HEK293T (cell line): ENCODE measurements around the gene ANGPTL5.

ENCODE experiments used
- CTCF ChIA-PET: fragments of 350-600 bp; formaldehyde crosslinking; extraction: SDS; loops from one replicate; lab custom pipeline; 2021; ENCODE audit warnings: antibody characterized with exemption, inconsistent platforms; lab: Yijun Ruan, JAX
- POLR2A ChIA-PET: fragments of 350-600 bp; formaldehyde crosslinking; extraction: SDS; loops from one replicate; lab custom pipeline; 2020; ENCODE audit warnings: antibody characterized with exemption, inconsistent platforms; lab: Yijun Ruan, JAX
- DNase-seq: peaks from one replicate; pipeline ENCODE4 v3.0.0; 2012; ENCODE audit warnings: mixed read lengths; ENCODE audit errors: extremely low spot score
- ARNT ChIP-seq: fragments of 450-650 bp; IDR thresholded peaks from 2 replicates; pipeline ENCODE4 v1.6.1; 2017; ENCODE audit warnings: mild to moderate bottlenecking
- BHLHE40 ChIP-seq: fragments of 450-650 bp; IDR thresholded peaks from 2 replicates; pipeline ENCODE4 v1.6.1; 2016; ENCODE audit warnings: mild to moderate bottlenecking, moderate library complexity, borderline replicate concordance
- CTBP1 ChIP-seq: fragments of 450-650 bp; IDR thresholded peaks from 2 replicates; pipeline ENCODE4 v1.6.1; 2016; ENCODE audit warnings: borderline replicate concordance
- ELF4 ChIP-seq: fragments of 450-650 bp; IDR thresholded peaks from 2 replicates; pipeline ENCODE4 v1.6.1; 2017; ENCODE audit warnings: antibody characterized with exemption
- FOXA1 ChIP-seq: fragments of 450-650 bp; IDR thresholded peaks from 2 replicates; pipeline ENCODE4 v1.6.1; 2016; ENCODE audit warnings: mild to moderate bottlenecking
- FOXK2 ChIP-seq: fragments of 450-650 bp; IDR thresholded peaks from 2 replicates; pipeline ENCODE4 v1.6.1; 2016; ENCODE audit warnings: mild to moderate bottlenecking
- FOXM1 ChIP-seq: fragments of 450-650 bp; IDR thresholded peaks from 2 replicates; pipeline ENCODE4 v1.6.1; 2017; ENCODE audit warnings: mild to moderate bottlenecking, borderline replicate concordance
- HDGF ChIP-seq: fragments of 450-650 bp; IDR thresholded peaks from 2 replicates; pipeline ENCODE4 v1.6.1; 2017; ENCODE audit warnings: antibody characterized with exemption, borderline replicate concordance
- L3MBTL2 ChIP-seq: fragments of 450-650 bp; conservative IDR thresholded peaks from 2 replicates; pipeline ENCODE4 v1.6.1; 2016; ENCODE audit warnings: mild to moderate bottlenecking
- LEF1 ChIP-seq: fragments of 450-650 bp; IDR thresholded peaks from 2 replicates; pipeline ENCODE4 v1.6.1; 2017; ENCODE audit warnings: mild to moderate bottlenecking, borderline replicate concordance
- NFRKB ChIP-seq: fragments of 450-650 bp; IDR thresholded peaks from 2 replicates; pipeline ENCODE4 v1.6.1; 2016; ENCODE audit warnings: mild to moderate bottlenecking, moderate library complexity
- SP1 ChIP-seq: fragments of 450-650 bp; IDR thresholded peaks from 2 replicates; pipeline ENCODE4 v1.6.1; 2017
- SUZ12 ChIP-seq: fragments of 450-650 bp; IDR thresholded peaks from 2 replicates; pipeline ENCODE4 v1.6.1; 2016; ENCODE audit warnings: mild to moderate bottlenecking
- TARDBP ChIP-seq: fragments of 450-650 bp; IDR thresholded peaks from 2 replicates; pipeline ENCODE4 v1.6.1; 2016
- ZNF384 ChIP-seq: fragments of 450-650 bp; IDR thresholded peaks from 2 replicates; pipeline ENCODE4 v1.6.1; 2016
- TF ChIP-seq, protein P1 (sequence below): fragments of 450-650 bp; IDR thresholded peaks from 2 replicates; pipeline ENCODE4 v1.6.1; 2016

Gene ANGPTL5

DNA sequence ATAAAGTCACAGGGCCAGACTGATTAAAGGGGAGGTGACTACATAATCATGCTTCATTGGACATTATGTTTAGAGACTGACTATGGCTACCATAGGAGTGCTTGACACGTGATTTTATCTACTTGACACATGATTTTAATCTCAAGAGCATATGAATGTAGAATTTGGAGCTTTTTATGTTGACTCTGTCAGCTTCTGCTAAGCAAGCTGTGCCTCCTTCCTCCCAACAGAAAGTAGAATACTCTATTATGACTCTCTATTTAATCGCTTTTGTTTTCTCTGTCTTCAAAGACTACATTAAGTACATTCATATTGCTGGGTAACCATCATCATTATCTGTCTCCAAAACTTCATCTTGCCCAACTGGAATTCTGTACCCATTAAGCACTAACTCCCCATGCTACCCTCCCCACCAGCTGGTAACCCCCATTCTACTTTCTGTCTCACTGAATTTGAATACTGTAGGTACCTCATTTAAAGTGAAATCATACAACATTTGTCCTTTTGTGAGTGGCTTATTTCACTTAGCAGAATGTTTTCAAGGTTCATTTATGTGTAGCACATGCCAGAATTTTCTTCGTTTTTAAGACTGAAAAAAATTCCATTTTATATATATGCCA lies 24.7 kb upstream of the ANGPTL5 start:
- TF ChIP-seq SP1 = no peak
- no peak for TF ChIP-seq LEF1
- no peak for TF ChIP-seq FOXA1
- no peak for TF ChIP-seq FOXK2
- TF ChIP-seq FOXM1 = no peak
- TF ChIP-seq SUZ12 = no peak
- TF ChIP-seq TARDBP = no peak
- no peak for TF ChIP-seq HDGF
- TF ChIP-seq NFRKB = no peak
- TF ChIP-seq ARNT = no peak
- TF ChIP-seq, protein P1, sequence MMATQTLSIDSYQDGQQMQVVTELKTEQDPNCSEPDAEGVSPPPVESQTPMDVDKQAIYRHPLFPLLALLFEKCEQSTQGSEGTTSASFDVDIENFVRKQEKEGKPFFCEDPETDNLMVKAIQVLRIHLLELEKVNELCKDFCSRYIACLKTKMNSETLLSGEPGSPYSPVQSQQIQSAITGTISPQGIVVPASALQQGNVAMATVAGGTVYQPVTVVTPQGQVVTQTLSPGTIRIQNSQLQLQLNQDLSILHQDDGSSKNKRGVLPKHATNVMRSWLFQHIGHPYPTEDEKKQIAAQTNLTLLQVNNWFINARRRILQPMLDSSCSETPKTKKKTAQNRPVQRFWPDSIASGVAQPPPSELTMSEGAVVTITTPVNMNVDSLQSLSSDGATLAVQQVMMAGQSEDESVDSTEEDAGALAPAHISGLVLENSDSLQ = no peak
- TF ChIP-seq ELF4 = no peak
- no peak for TF ChIP-seq ZNF384
- TF ChIP-seq CTBP1 = no peak
- no peak for TF ChIP-seq L3MBTL2
- ChIA-PET CTCF (no interaction called here), POLR2A (no interaction called here)

DNA sequence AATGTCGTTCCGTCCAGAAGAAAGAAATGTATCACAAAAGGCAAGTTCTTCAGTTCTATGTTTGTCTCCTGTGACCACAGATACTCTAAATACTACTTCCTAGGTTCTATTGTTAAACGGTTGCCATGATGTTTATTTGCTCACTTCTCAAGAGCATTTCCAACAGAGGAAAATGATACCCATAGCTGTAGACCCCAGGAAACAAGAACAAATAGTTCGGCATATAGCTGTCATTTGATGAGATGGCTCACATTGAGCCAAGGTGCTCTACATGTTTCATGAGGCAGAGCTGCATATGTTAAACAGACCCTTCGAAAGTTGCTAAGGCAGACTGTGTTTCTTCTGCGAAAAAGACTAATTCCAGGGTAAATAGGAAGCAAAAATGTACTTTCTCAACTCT lies 15.4 kb upstream of the ANGPTL5 start:
- ChIA-PET CTCF (no interaction called here), POLR2A (no interaction called here)
- no peak for DNase-seq
- no peak for TF ChIP-seq BHLHE40
- no peak for TF ChIP-seq ARNT
- TF ChIP-seq, protein P1 = no peak
- no peak for TF ChIP-seq FOXA1
- TF ChIP-seq TARDBP = no peak
- TF ChIP-seq FOXM1 = no peak

More for the DNA sequence above, 24.7 kb upstream of the ANGPTL5 start:
- no peak for DNase-seq

DNA sequence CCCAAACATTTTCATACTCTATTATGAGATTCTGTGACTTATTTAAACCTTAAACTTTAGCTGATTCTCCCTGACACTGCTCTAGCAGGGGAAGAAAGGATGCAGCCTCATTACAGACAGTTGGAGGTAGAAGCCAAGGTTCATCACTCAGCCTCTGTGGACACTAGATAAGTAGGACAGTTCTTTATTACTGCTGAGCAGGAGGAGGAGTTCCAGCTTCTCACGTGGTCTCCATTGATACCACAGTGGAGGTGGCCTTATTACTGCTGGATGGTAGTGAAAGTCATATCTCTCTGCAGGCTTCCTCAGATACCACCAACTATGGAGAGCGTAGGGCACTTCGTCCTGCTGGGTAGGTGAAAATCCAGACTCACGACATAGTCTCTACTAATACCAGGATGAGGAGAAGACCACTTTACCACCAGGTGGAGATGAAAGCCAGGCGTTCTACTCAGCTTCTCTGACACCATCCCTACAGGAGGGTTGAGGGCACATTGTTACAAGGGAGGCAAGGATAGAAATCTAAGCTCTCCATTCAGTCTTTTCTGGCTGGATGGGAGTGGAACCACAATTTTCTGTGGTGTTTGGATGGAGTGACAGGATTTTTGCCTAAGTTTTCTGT lies 13.1 kb upstream of the ANGPTL5 start:
- ChIA-PET POLR2A (no interaction called here), CTCF (interaction anchor here (0.7 kb wide), 1 partner anchor 68 kb away, joined by 3 read pairs; no protein-coding TSS in a partner anchor)
- TF ChIP-seq, protein P1 = no peak
- TF ChIP-seq FOXK2 = no peak
- no peak for TF ChIP-seq FOXA1
- no peak for TF ChIP-seq HDGF
- TF ChIP-seq BHLHE40 = no peak
- no peak for TF ChIP-seq FOXM1
- TF ChIP-seq ZNF384 = no peak
- no peak for TF ChIP-seq ELF4
- TF ChIP-seq NFRKB = no peak
- no peak for TF ChIP-seq SP1
- TF ChIP-seq LEF1 = no peak

DNA sequence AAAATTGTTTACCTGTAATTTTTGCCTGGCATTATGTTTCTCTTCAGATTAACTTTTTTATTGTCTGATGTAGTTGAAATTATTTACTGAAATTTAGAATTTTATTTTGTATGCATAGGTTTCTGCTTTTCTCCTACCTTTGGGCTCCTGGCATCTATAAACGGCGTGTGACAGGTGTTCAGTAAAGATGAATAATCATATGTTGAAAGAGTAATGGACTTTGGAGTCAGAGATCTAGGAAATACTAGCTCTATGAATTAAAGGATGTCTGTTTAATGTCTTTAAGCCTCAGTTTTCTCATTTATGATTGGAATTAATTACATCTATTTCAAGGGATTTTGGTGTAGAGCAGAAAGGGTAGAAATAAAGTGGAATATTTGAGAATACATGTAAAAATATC lies 7.2 kb upstream of the ANGPTL5 start:
- TF ChIP-seq LEF1 (no peak), HDGF (no peak)
- no peak for DNase-seq
- CTCF ChIA-PET = no interaction called here
- POLR2A ChIA-PET = no interaction called here

More for the DNA sequence above, 13.1 kb upstream of the ANGPTL5 start:
- no peak for DNase-seq

DNA sequence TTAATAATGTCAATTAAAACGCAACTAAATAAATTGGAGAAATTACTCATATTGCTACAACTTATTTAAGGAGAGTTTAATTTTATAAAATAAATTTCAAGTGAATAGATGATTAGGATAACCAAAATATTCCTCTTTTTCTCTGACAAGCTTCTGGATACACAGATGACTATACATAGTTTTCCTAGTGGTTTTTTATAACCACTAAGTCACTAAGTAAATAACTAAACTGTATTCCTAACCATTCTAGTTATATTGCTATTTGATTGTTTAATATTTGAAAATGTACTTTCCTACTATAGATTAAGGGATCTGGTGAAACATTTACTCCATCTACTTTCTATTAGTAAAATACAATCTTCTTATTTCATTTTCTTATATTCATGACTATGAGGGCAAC lies 4.7 kb upstream of the ANGPTL5 start:
- TF ChIP-seq FOXM1 (no peak), TARDBP (no peak), LEF1 (no peak), ZNF384 (no peak), SUZ12 (no peak), BHLHE40 (no peak), ELF4 (no peak), CTBP1 (no peak), HDGF (no peak), ARNT (no peak), SP1 (no peak), NFRKB (no peak), L3MBTL2 (no peak)
- CTCF ChIA-PET = no interaction called here
- POLR2A ChIA-PET = no interaction called here

DNA sequence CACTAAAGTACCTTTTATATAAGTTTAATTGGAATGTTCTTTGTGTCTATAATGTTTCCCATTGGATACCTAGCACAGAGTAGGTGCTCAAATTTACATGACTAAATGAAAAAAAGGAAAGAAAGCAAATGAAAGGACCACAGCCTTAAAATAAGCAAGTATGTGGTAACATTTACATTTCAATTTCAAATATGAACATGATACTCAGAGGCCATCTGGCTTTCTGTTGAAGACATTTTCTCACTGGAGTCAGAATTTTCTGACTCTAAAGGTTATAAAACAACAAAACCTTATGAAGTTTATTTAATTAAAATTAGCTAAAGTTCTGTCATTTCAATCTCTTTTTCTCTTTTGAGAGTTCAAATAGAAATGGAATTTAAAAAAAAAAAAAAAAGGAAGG lies 904 bp upstream of the ANGPTL5 start:
- ChIA-PET POLR2A (no interaction called here), CTCF (no interaction called here)
- TF ChIP-seq SP1 (no peak), L3MBTL2 (no peak), SUZ12 (no peak), ZNF384 (no peak), BHLHE40 (no peak), FOXK2 (no peak), LEF1 (no peak), CTBP1 (no peak), FOXA1 (no peak), ELF4 (no peak), TARDBP (no peak)
- TF ChIP-seq, protein P1 = no peak
- no peak for DNase-seq

More for the DNA sequence above, 4.7 kb upstream of the ANGPTL5 start:
- no peak for DNase-seq
